Skeletal muscle cell (primary cell): Measurements from ENCODE around the gene DIPK1B.

ENCODE experiments used
- DNase-seq: peaks from one replicate; pipeline ENCODE4 v3.0.0-alpha.2; 2010; ENCODE audit warnings: low read depth
- H3K4me3 ChIP-seq: 2 replicates; pipeline ENCODE4 v1.5.1; 2011; ENCODE audit warnings: low read depth, mild to moderate bottlenecking, control low read depth, low read length, moderate library complexity

DIPK1B gene

GRCh38 chr9:136714096-136714892, 1.9 kb downstream of the DIPK1B start:
- H3K4me3 ChIP-seq: no peak overlapping the region
- DNase-seq: no peak

- H3K4me3 ChIP-seq: no peak overlapping the region
- DNase-seq: no peak
These were observed 2.5 kb downstream of the DIPK1B start for GRCh38 chr9:136714893-136715274.

- no peak for DNase-seq
- H3K4me3 ChIP-seq: no peak overlapping the region
These were observed 5.0 kb downstream of the DIPK1B start for GRCh38 chr9:136717399-136717798.

GRCh38 chr9:136718345-136719194, 6.2 kb downstream of the DIPK1B start:
- no peak for DNase-seq
- no peak overlapping the region for H3K4me3 ChIP-seq

- DNase-seq: no peak
- no peak overlapping the region for H3K4me3 ChIP-seq
These were observed 7.0 kb downstream of the DIPK1B start for GRCh38 chr9:136719195-136719880.

GRCh38 chr9:136720251-136720897, 8.0 kb downstream of the DIPK1B start:
- H3K4me3 ChIP-seq: no peak overlapping the region
- DNase-seq: no peak

GRCh38 chr9:136720898-136721338, 8.5 kb downstream of the DIPK1B start:
- H3K4me3 ChIP-seq: no peak overlapping the region
- DNase-seq: no peak

GRCh38 chr9:136721339-136722092, 9.1 kb downstream of the DIPK1B start:
- no peak overlapping the region for H3K4me3 ChIP-seq
- DNase-seq: no peak

- DNase-seq: no peak
These were observed 10.0 kb downstream of the DIPK1B start for GRCh38 chr9:136722093-136722968.

GRCh38 chr9:136722969-136723356, 10.6 kb downstream of the DIPK1B start:
- H3K4me3 ChIP-seq: no peak overlapping the region
- no peak for DNase-seq

More at GRCh38 chr9:136722093-136722968, 10.0 kb downstream of the DIPK1B start:
- H3K4me3 ChIP-seq: no peak overlapping the region

GRCh38 chr9:136723362-136723976, 11.1 kb downstream of the DIPK1B start:
- DNase-seq: no peak
- H3K4me3 ChIP-seq: no peak overlapping the region

GRCh38 chr9:136723989-136724388, 11.6 kb downstream of the DIPK1B start:
- H3K4me3 ChIP-seq: no peak overlapping the region
- DNase-seq: no peak

GRCh38 chr9:136724772-136725171, 12.4 kb downstream of the DIPK1B start:
- no peak for DNase-seq
- no peak overlapping the region for H3K4me3 ChIP-seq

GRCh38 chr9:136725612-136726011, 13.2 kb downstream of the DIPK1B start:
- no peak for DNase-seq
- peak overlapping the region; percentile 99 for H3K4me3 ChIP-seq

- H3K4me3 ChIP-seq: peak overlapping the region; percentile 99
- no peak for DNase-seq
These were observed 13.7 kb downstream of the DIPK1B start for GRCh38 chr9:136726118-136726517.

GRCh38 chr9:136726631-136727191, 14.3 kb downstream of the DIPK1B start:
- no peak for DNase-seq
- H3K4me3 ChIP-seq: peak overlapping the region; percentile 99

GRCh38 chr9:136728080-136728547, 15.7 kb downstream of the DIPK1B start:
- peak; percentile 70 for DNase-seq

More at GRCh38 chr9:136728080-136728547, 15.7 kb downstream of the DIPK1B start:
- H3K4me3 ChIP-seq: peak overlapping the region; percentile 99
